Bone marrow (tissue), 2 donors: Measurements from ENCODE around the gene CARMIL1.

Experiments used
- DNase-seq, 2 donors: peaks; one replicate each; lab custom pipeline; 2025; lab: John Stamatoyannopoulos, UW

CARMIL1 gene

GRCh38 chr6:25336996-25337395, 57.8 kb downstream of the CARMIL1 start:
- DNase-seq: no peak

- DNase-seq: no peak
Observed at GRCh38 chr6:25337431-25337830, 58.3 kb downstream of the CARMIL1 start.

GRCh38 chr6:25340431-25341202, 61.4 kb downstream of the CARMIL1 start:
- DNase-seq: no peak

- DNase-seq: no peak
Observed at GRCh38 chr6:25341203-25341552, 62.0 kb downstream of the CARMIL1 start.

GRCh38 chr6:25341923-25342619, 62.9 kb downstream of the CARMIL1 start:
- DNase-seq: no peak

- DNase-seq: peak in 1 of 2 donors; percentile 88
Observed at GRCh38 chr6:25342802-25343201, 63.6 kb downstream of the CARMIL1 start.

- no peak for DNase-seq
Observed at GRCh38 chr6:25343984-25344383, 64.8 kb downstream of the CARMIL1 start.

GRCh38 chr6:25344827-25345226, 65.7 kb downstream of the CARMIL1 start:
- DNase-seq: no peak

GRCh38 chr6:25346064-25346463, 66.9 kb downstream of the CARMIL1 start:
- DNase-seq: peak in 1 of 2 donors; percentile 19

- no peak for DNase-seq
Observed at GRCh38 chr6:25350573-25350972, 71.4 kb downstream of the CARMIL1 start.

- no peak for DNase-seq
Observed at GRCh38 chr6:25351485-25351884, 72.3 kb downstream of the CARMIL1 start.

- DNase-seq: no peak
Observed at GRCh38 chr6:25352285-25352684, 73.1 kb downstream of the CARMIL1 start.

- DNase-seq: no peak
Observed at GRCh38 chr6:25354078-25354932, 75.1 kb downstream of the CARMIL1 start.

- no peak for DNase-seq
Observed at GRCh38 chr6:25359191-25359861, 80.2 kb downstream of the CARMIL1 start.

- DNase-seq: no peak
Observed at GRCh38 chr6:25359891-25360290, 80.7 kb downstream of the CARMIL1 start.

- DNase-seq: no peak
Observed at GRCh38 chr6:25360621-25361020, 81.4 kb downstream of the CARMIL1 start.

- peak in 1 of 2 donors; percentile 15 for DNase-seq
Observed at GRCh38 chr6:25363427-25363826, 84.3 kb downstream of the CARMIL1 start.

GRCh38 chr6:25365154-25365553, 86.0 kb downstream of the CARMIL1 start:
- DNase-seq: no peak

- peak in 1 of 2 donors; percentile 54 for DNase-seq
Observed at GRCh38 chr6:25366903-25367545, 87.8 kb downstream of the CARMIL1 start.

GRCh38 chr6:25369036-25369432, 89.9 kb downstream of the CARMIL1 start:
- DNase-seq: no peak

- DNase-seq: peak in 1 of 2 donors; percentile 70
Observed at GRCh38 chr6:25369433-25370177, 90.4 kb downstream of the CARMIL1 start.
